Esophagus muscularis mucosa (tissue), 3 donors: ENCODE data around the gene MIGA2.

Experiments
- CTCF ChIP-seq, 3 experiments: fragments of 200-600 bp in 2 of 3; fragments of 450-650 bp in 1 of 3; sonication (generic) in 2 of 3; IDR thresholded peaks; one replicate each; pipeline ENCODE4 v1.5.1; 2017 to 2019; ENCODE audit warnings: antibody characterized with exemption in 3 of 3, mild to moderate bottlenecking in 2 of 3, moderate library complexity in 1 of 3
- POLR2A ChIP-seq: fragments of 450-650 bp; IDR thresholded peaks from one replicate; pipeline ENCODE4 v1.6.1; 2017; ENCODE audit warnings: antibody characterized with exemption, moderate library complexity, mild to moderate bottlenecking, low read depth
- POLR2AphosphoS5 ChIP-seq, 2 donors: sonication (generic); formaldehyde crosslinking; IDR thresholded peaks; one replicate each; pipeline ENCODE4 v1.6.1; 2017; ENCODE audit warnings: antibody characterized with exemption in 2 of 2

- TF ChIP-seq POLR2A (no peak), CTCF (IDR thresholded peaks at IDR 0.05) (no peak), POLR2AphosphoS5 (IDR thresholded peaks at IDR 0.05) (peak in 1 of 2 donors; percentile 11)
Measured at GRCh38 chr9:129108805-129109536, 72.5 kb downstream of the MIGA2 start.
